CD4-positive, alpha-beta T cell (primary cell): Measurements from ENCODE around the gene ULK4. TPM values are rescaled to one million over a fixed set of nuclear protein-coding genes. Genes with fewer than 3 reads are reported as not detected.

Source experiments
- ATAC-seq: fragments of 200-7000 bp; cut with Tn5 transposase; one replicate; pipeline ENCODE4 v1.10.0; 2022; ENCODE audit warnings: mild to moderate bottlenecking; ENCODE audit not compliant: poor library complexity
- CTCF ChIA-PET: fragments of 350-600 bp; sonication (Branson Sonifier 250); formaldehyde crosslinking; loops from one replicate; lab custom pipeline; 2021; ENCODE audit warnings: antibody characterized with exemption, inconsistent platforms; lab: Charles Lee
- POLR2A ChIA-PET: fragments of 350-600 bp; sonication (Branson Sonifier 250); formaldehyde crosslinking; loops from one replicate; lab custom pipeline; 2021; ENCODE audit warnings: antibody characterized with exemption, inconsistent platforms; lab: Charles Lee
- DNase-seq, 14 experiments: peaks; one replicate each; pipeline ENCODE4 v3.0.0-alpha.2; 2013 to 2020; ENCODE audit warnings: mixed read lengths in 2 of 14
- H3K27ac ChIP-seq, 2 donors: one replicate each; pipeline versions ENCODE4 v1.5.1 to v1.7.0; 2013; ENCODE audit warnings: low read length in 2 of 2, low read depth in 1 of 2, mild to moderate bottlenecking in 1 of 2
- H3K27me3 ChIP-seq, 2 experiments: 1 replicate in 1 of 2; 2 replicates in 1 of 2; pipeline versions ENCODE4 v1.6.1 to v1.7.0; 2013; ENCODE audit warnings: low read length in 2 of 2, control low read depth in 1 of 2, mild to moderate bottlenecking in 1 of 2, moderate library complexity in 1 of 2; ENCODE audit not compliant: insufficient read depth in 2 of 2, control insufficient read depth in 1 of 2
- H3K36me3 ChIP-seq: one replicate; pipeline ENCODE4 v1.6.1; 2013; ENCODE audit warnings: low read length, control low read depth; ENCODE audit not compliant: insufficient read depth
- H3K4me1 ChIP-seq: one replicate; pipeline ENCODE4 v1.6.1; 2013; ENCODE audit warnings: low read length, control low read depth; ENCODE audit not compliant: insufficient read depth
- H3K4me3 ChIP-seq: one replicate; pipeline ENCODE4 v1.5.1; 2013; ENCODE audit warnings: mild to moderate bottlenecking, low read length, moderate library complexity
- H3K9me3 ChIP-seq, 2 experiments: 1 replicate in 1 of 2; 2 replicates in 1 of 2; pipeline versions ENCODE4 v1.6.1 to v1.7.0; 2013; ENCODE audit warnings: low read length in 2 of 2, mild to moderate bottlenecking in 2 of 2, control low read depth in 1 of 2, moderate library complexity in 1 of 2; ENCODE audit not compliant: control insufficient read depth in 1 of 2, insufficient read depth in 1 of 2
- H3K27ac Mint-ChIP-seq: one replicate; pipeline ENCODE4 v1.8.0; 2020; ENCODE audit warnings: mixed read lengths
- H3K27me3 Mint-ChIP-seq: one replicate; pipeline ENCODE4 v1.8.0; 2021; ENCODE audit warnings: mixed read lengths
- H3K36me3 Mint-ChIP-seq: one replicate; pipeline ENCODE4 v1.8.0; 2021; ENCODE audit warnings: low read depth, mixed read lengths
- H3K4me1 Mint-ChIP-seq: one replicate; pipeline ENCODE4 v1.8.0; 2021; ENCODE audit warnings: low read depth, mixed read lengths
- H3K4me3 Mint-ChIP-seq: one replicate; pipeline ENCODE4 v1.8.0; 2020; ENCODE audit warnings: mild to moderate bottlenecking, mixed read lengths
- H3K9me3 Mint-ChIP-seq: one replicate; pipeline ENCODE4 v1.8.0; 2020; ENCODE audit warnings: mixed read lengths
- intact Hi-C, 2 experiments: fragments of 100-400 bp; cut with DNase I in 1 of 2; cut with micrococcal nuclease in 1 of 2; formaldehyde crosslinking; loops; one replicate each; pipeline versions ENCODE4 v1.15.1 to v1.9.0; 2023 to 2025; cut with DNase I, micrococcal nuclease
- total RNA-seq, 174 experiments: library from RNA in 2 of 174; stranded (reverse) in 2 of 174; gene quantifications; one replicate each; pipeline ENCODE4 v1.2.3 and lab custom pipeline; 2021 to 2026
- TF ChIP-seq, protein P1 (sequence below): fragments of 200-600 bp; IDR thresholded peaks from one replicate; pipeline ENCODE4 v1.8.0; 2022; ENCODE audit warnings: antibody characterized with exemption, mild to moderate bottlenecking

Gene ULK4
- total RNA-seq, 2 experiments from 2014 or later = 23.8 to 28.6 TPM

DNA sequence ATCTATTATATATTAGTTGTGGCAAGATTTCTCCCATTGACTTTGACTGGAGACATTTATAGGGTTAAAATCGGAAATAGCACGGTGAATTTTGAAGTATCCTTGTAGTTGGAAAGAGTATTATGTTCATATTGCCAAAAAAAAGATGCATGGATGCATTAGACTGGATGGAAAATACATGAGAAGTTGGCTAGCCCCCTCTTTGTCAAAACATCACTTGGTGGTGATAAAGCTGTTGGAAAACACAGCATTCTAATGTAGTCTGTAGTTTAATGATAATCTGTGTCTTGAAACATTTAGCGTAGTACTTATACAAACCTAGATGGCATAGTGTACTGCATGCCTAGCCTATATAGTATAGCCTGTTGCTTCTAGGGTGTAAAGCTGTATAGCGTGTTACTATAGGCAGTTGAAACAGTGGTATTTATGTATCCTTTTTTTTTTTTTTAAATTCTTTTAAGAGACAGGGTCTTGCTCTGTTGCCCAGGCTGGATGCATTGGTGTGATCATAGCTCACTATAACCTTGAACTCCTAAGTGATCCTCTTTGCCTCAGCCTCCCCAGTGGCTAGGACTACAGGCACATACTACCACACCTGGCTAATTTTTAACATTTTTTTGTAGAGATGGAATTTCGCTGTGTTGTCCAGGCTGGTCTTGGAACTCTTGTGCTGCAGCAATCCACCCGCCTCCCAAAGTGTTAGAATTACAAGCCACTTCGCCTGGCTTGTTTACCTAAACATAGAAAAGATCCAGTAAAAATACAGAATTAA, 740.8 kb downstream of the ULK4 start:
- no peak overlapping the region for H3K4me3 Mint-ChIP-seq

DNA sequence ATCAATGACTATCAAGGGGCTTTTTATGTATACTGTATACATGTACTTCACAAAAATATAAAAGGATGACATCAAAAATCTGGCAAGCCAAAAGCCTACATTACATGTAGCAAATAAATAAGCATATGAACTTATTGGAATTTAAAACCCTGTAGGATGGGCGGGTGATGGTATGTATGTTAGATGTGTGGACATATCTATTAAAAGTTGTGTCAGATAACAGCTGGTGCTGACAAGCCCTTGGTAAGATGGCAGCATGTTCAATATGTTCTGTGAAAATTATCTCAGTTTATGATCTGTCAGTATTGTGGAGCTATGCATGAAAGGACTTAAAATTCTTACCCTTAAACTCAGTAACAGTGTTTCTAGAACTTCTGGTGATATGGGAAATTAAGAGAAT, 742.5 kb downstream of the ULK4 start:
- Mint-ChIP-seq H3K27me3 (no peaks in the 10 kb centered on the region), H3K4me1 (peaks cover 85% of the 10 kb centered on the region), H3K9me3 (no peaks in the 10 kb centered on the region), H3K27ac (peak overlapping the region; percentile 6), H3K36me3 (peaks cover 23% of the 10 kb centered on the region), H3K4me3 (peak overlapping the region; percentile 23)
- no peaks in the 10 kb centered on the region for H3K9me3 ChIP-seq
- ChIA-PET POLR2A (interaction anchor here (0.5 to 1.4 kb wide), 2 partner anchors 20 to 1815 kb away, joined by 3 to 8 read pairs; partner anchors contain the start of gene CTNNB1), CTCF (interaction anchor here (1.2 kb wide), 1 partner anchor 17 kb away, joined by 4 read pairs; no protein-coding TSS in a partner anchor)
- H3K27ac ChIP-seq = no peak overlapping the region
- no peaks in the 10 kb centered on the region for H3K27me3 ChIP-seq
- H3K4me3 ChIP-seq = no peak overlapping the region
- H3K4me1 ChIP-seq = peaks cover 27% of the 10 kb centered on the region
- DNase-seq (no peak), ATAC-seq (no peak)
- peaks cover 8% of the 10 kb centered on the region for H3K36me3 ChIP-seq
- intact Hi-C loops = no loop called here
- TF ChIP-seq, protein P1, sequence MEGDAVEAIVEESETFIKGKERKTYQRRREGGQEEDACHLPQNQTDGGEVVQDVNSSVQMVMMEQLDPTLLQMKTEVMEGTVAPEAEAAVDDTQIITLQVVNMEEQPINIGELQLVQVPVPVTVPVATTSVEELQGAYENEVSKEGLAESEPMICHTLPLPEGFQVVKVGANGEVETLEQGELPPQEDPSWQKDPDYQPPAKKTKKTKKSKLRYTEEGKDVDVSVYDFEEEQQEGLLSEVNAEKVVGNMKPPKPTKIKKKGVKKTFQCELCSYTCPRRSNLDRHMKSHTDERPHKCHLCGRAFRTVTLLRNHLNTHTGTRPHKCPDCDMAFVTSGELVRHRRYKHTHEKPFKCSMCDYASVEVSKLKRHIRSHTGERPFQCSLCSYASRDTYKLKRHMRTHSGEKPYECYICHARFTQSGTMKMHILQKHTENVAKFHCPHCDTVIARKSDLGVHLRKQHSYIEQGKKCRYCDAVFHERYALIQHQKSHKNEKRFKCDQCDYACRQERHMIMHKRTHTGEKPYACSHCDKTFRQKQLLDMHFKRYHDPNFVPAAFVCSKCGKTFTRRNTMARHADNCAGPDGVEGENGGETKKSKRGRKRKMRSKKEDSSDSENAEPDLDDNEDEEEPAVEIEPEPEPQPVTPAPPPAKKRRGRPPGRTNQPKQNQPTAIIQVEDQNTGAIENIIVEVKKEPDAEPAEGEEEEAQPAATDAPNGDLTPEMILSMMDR = no peak

More for the DNA sequence above, 740.8 kb downstream of the ULK4 start:
- no peak overlapping the region for H3K4me3 ChIP-seq
- H3K36me3 ChIP-seq = peaks cover 25% of the 10 kb centered on the region
- no peak overlapping the region for H3K27ac ChIP-seq
- H3K9me3 ChIP-seq = no peaks in the 10 kb centered on the region
- intact Hi-C loops = no loop called here
- H3K36me3 Mint-ChIP-seq = peaks cover 40% of the 10 kb centered on the region
- no peak for DNase-seq
- H3K4me1 ChIP-seq = peaks cover 24% of the 10 kb centered on the region
- no peaks in the 10 kb centered on the region for H3K27me3 ChIP-seq
- H3K27me3 Mint-ChIP-seq = no peaks in the 10 kb centered on the region
- ChIA-PET CTCF (no interaction called here), POLR2A (no interaction called here)
- TF ChIP-seq, protein P1 = no peak
- no peaks in the 10 kb centered on the region for H3K9me3 Mint-ChIP-seq
- H3K27ac Mint-ChIP-seq = peak overlapping the region; percentile 12
- peaks cover 76% of the 10 kb centered on the region for H3K4me1 Mint-ChIP-seq
- no peak for ATAC-seq

DNA sequence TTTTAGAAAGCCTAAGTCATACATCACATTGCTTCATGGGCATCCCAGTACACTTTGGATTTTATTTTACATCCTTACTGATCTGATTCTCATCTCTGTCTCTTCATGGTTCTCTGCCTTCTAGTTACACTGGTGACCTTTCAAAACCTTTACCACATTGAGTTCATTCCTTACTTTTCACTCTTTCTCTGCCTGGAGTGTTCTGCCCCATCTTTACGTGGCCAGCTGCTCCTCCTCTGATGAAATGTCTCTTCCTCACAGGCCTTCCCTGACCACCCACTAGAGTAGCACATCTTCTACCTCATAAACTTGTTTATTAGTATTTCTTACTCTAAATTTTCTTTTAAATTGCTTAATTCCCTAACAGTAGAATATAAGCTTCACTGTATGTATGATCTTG, 744.9 kb downstream of the ULK4 start:
- ChIA-PET POLR2A (interaction anchor here (5.7 kb wide), 1 partner anchor 18 kb away, joined by 37 read pairs; the partner anchor contains the start of gene CTNNB1), CTCF (no interaction called here)
- Histone ChIP-seq H3K27me3 (no peaks in the 10 kb centered on the region), H3K9me3 (no peaks in the 10 kb centered on the region), H3K4me3 (no peak overlapping the region), H3K36me3 (no peaks in the 10 kb centered on the region), H3K27ac (no peak overlapping the region), H3K4me1 (peaks cover 27% of the 10 kb centered on the region)
- peak overlapping the region; percentile 8 for H3K4me3 Mint-ChIP-seq
- DNase-seq = no peak
- no peaks in the 10 kb centered on the region for H3K9me3 Mint-ChIP-seq
- ATAC-seq = no peak
- peaks cover 8% of the 10 kb centered on the region for H3K36me3 Mint-ChIP-seq
- H3K27me3 Mint-ChIP-seq = no peaks in the 10 kb centered on the region
- peak overlapping the region; percentile 2 for H3K27ac Mint-ChIP-seq
- peaks cover 94% of the 10 kb centered on the region for H3K4me1 Mint-ChIP-seq
- intact Hi-C loops = loop anchor here in 1 of 2 experiments (2.0 kb wide), 1 partner anchor 16 kb away; no protein-coding TSS in a partner anchor
- TF ChIP-seq, protein P1 = no peak
